GM12874 (cell line): ENCODE results near the gene PRR5.

Experiments used
- CTCF ChIP-seq: IDR thresholded peaks from 2 replicates; pipeline ENCODE4 v1.5.1; 2011; ENCODE audit warnings: low read depth, mild to moderate bottlenecking, control low read depth, low read length, moderate library complexity; ENCODE audit not compliant: insufficient read depth

PRR5 gene

GRCh38 chr22:44701187-44701790 lies 715 bp upstream of the PRR5 start:
- TF ChIP-seq CTCF, result no peak

- TF ChIP-seq CTCF, result no peak
These were observed 635 bp downstream of the PRR5 start for GRCh38 chr22:44702479-44703198.

- TF ChIP-seq CTCF, result no peak
These were observed 1.4 kb downstream of the PRR5 start for GRCh38 chr22:44703255-44703870.

- TF ChIP-seq CTCF, result no peak
These were observed 2.4 kb downstream of the PRR5 start for GRCh38 chr22:44704159-44705021.

GRCh38 chr22:44705022-44705297 lies 3.0 kb downstream of the PRR5 start:
- no peak for TF ChIP-seq CTCF

GRCh38 chr22:44706488-44706887 lies 4.5 kb downstream of the PRR5 start:
- TF ChIP-seq CTCF, result no peak

GRCh38 chr22:44707178-44707577 lies 5.2 kb downstream of the PRR5 start:
- TF ChIP-seq CTCF, result no peak
